HCEC 1CT (cell line): ENCODE data around the gene PPM1F.
"Not testable (repeated sequence)": the region's sequence is repeated elsewhere in the genome, so short reads cannot be mapped to it uniquely, and the experiment has no call there.

Source experiments
- DNase-seq: peaks from one replicate; pipeline ENCODE4 v3.0.0-alpha.2; 2017

Gene PPM1F

GRCh38 chr22:21959274-21960074 is 6.8 kb upstream of the PPM1F start:
- no peak for DNase-seq

- no peak for DNase-seq
These were observed 6.0 kb upstream of the PPM1F start for GRCh38 chr22:21958360-21959273.

- DNase-seq = peak; percentile 35
These were observed 650 bp downstream of the PPM1F start for GRCh38 chr22:21951931-21952465.

- DNase-seq = no peak
These were observed 1.6 kb downstream of the PPM1F start for GRCh38 chr22:21951062-21951461.

GRCh38 chr22:21949948-21950347 is 2.7 kb downstream of the PPM1F start:
- DNase-seq = no peak

GRCh38 chr22:21949569-21949918 is 3.1 kb downstream of the PPM1F start:
- DNase-seq = no peak

GRCh38 chr22:21948824-21949568 is 3.7 kb downstream of the PPM1F start:
- no peak for DNase-seq

- DNase-seq = no peak
These were observed 4.3 kb downstream of the PPM1F start for GRCh38 chr22:21948390-21948789.

GRCh38 chr22:21947040-21948014 is 5.3 kb downstream of the PPM1F start:
- DNase-seq = peak; percentile 63

- no peak for DNase-seq
These were observed 6.3 kb downstream of the PPM1F start for GRCh38 chr22:21946262-21946925.

GRCh38 chr22:21945453-21946261 is 7.0 kb downstream of the PPM1F start:
- no peak for DNase-seq

- DNase-seq = no peak
These were observed 7.8 kb downstream of the PPM1F start for GRCh38 chr22:21944871-21945270.

- no peak for DNase-seq
These were observed 8.8 kb downstream of the PPM1F start for GRCh38 chr22:21943571-21944448.

- peak; percentile 86 for DNase-seq
These were observed 10.0 kb downstream of the PPM1F start for GRCh38 chr22:21942407-21943343.

GRCh38 chr22:21941921-21942320 is 10.7 kb downstream of the PPM1F start:
- DNase-seq = no peak

GRCh38 chr22:21940521-21940920 is 12.1 kb downstream of the PPM1F start:
- DNase-seq = no peak

- not testable (repeated sequence) for DNase-seq
These were observed 12.7 kb downstream of the PPM1F start for GRCh38 chr22:21939935-21940334.

- no peak for DNase-seq
These were observed 13.2 kb downstream of the PPM1F start for GRCh38 chr22:21939461-21939913.
